ENCODE results near the gene VPREB3. TPM values are rescaled to one million over a fixed set of nuclear protein-coding genes. Genes with fewer than 3 reads are reported as not detected.

The VPREB3 gene
- total and polyA plus RNA-seq, 7 donors: 0.61 to 3.2 (median 0.85) TPM

DNA sequence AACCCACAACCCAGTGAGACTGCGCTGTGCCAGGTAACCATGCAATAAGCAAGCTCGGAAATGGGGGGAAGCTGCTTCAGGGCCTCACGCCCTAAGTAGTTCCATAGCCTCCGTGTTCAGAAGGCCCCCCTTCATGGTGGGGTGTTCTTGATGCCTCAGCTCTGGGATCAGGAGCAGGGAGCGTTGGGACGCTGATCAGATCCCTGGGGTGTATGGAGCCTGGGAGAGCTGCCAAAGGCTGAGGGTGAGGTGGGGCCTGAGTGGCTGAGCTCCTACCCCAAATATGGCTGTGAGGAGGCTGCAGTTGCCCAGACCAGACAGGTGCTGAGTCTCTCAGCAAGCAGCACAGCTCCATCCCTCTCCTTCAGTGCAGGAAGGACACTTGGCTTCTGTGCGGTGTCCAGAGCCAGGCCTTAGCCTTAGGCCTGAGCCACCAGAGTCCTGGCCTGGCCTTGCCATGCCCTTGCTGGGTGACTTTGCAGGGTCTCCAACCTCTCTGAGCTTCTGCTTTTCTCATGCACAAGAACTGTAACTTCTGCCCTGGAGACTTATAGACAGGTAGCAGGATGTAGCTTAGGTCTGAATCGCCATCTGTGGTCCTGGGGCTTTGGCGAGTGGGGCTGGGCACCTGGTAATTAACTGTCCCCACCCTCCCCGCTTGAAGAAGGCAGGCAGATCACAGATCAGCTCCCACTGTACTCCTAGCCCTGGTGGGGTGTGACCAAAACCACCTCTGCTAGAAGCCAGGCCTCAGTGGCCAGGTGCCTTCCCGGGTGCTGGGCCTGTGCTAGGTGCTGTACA, 23.8 kb upstream of the VPREB3 start:
- no peaks in the 10 kb centered on the region for H3K36me3 ChIP-seq (ENCODE audit: insufficient read depth in 1 of 2, low read depth in 1 of 2)
- no peak for DNase-seq
- peaks cover 6% of the 10 kb centered on the region for H3K4me1 ChIP-seq
- H3K9me3 ChIP-seq: no peaks in the 10 kb centered on the region
- H3K4me3 ChIP-seq: no peak overlapping the region
- no peak for ATAC-seq
- no peak overlapping the region for H3K27ac ChIP-seq
- no peaks in the 10 kb centered on the region for H3K27me3 ChIP-seq (ENCODE audit: insufficient read depth in 3 of 3, low read length in 2 of 3)
- intact Hi-C loops (cut with DNase I): no loop called here
- TF ChIP-seq, protein P1, sequence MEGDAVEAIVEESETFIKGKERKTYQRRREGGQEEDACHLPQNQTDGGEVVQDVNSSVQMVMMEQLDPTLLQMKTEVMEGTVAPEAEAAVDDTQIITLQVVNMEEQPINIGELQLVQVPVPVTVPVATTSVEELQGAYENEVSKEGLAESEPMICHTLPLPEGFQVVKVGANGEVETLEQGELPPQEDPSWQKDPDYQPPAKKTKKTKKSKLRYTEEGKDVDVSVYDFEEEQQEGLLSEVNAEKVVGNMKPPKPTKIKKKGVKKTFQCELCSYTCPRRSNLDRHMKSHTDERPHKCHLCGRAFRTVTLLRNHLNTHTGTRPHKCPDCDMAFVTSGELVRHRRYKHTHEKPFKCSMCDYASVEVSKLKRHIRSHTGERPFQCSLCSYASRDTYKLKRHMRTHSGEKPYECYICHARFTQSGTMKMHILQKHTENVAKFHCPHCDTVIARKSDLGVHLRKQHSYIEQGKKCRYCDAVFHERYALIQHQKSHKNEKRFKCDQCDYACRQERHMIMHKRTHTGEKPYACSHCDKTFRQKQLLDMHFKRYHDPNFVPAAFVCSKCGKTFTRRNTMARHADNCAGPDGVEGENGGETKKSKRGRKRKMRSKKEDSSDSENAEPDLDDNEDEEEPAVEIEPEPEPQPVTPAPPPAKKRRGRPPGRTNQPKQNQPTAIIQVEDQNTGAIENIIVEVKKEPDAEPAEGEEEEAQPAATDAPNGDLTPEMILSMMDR (IDR thresholded peaks at IDR 0.05): no peak
- WGBS, 3 donors: 79 to 82% (median 81%) methylated on average over 10 to 11 of the region's 11 CpGs

- no peaks in the 10 kb centered on the region for H3K27me3 ChIP-seq (ENCODE audit: insufficient read depth in 3 of 3, low read length in 2 of 3)
- TF ChIP-seq, protein P1 (IDR thresholded peaks at IDR 0.05): no peak
- H3K4me3 ChIP-seq: no peak overlapping the region
- WGBS, 3 donors: 80 to 90% (median 83%) methylated on average over 3 of the region's 3 CpGs
- no peaks in the 10 kb centered on the region for H3K36me3 ChIP-seq (ENCODE audit: insufficient read depth in 1 of 2, low read depth in 1 of 2)
- H3K4me1 ChIP-seq: peaks cover 10% of the 10 kb centered on the region
- H3K27ac ChIP-seq: no peak overlapping the region
- intact Hi-C loops (cut with DNase I): no loop called here
- ATAC-seq: no peak
- H3K9me3 ChIP-seq: no peaks in the 10 kb centered on the region
- no peak for DNase-seq
Measured at GRCh38 chr22:23775779-23776375, 21.7 kb upstream of the VPREB3 start.

DNA sequence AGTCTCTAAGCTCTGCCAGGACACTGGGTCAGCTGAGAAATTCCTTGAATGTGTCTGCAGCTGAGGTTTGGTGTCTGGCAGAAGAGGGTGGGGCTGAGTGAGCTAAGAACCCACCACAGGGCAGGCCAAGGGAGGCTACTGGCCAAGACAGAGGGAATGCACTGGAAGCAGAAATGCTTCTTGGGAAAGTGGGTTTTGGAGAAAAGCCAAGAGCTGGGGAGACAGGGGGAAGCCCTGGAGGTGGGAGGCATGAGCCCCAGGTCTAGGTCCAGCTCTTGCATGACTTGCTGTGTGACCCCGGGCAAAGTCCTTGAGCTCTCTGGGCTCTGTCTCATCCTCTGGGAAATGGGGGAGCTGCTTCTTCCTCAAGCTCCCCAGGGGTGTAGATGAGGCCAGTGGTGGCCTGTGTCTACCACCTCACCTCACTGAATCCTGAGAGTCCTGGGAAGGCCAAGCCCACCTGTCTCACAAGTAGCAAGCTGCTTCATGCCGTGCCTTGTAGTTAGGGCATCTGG, 20.8 kb upstream of the VPREB3 start:
- ATAC-seq: no peak
- Histone ChIP-seq H3K9me3 (no peaks in the 10 kb centered on the region), H3K36me3 (ENCODE audit: insufficient read depth in 1 of 2, low read depth in 1 of 2) (no peaks in the 10 kb centered on the region), H3K27me3 (ENCODE audit: insufficient read depth in 3 of 3, low read length in 2 of 3) (no peaks in the 10 kb centered on the region), H3K4me1 (peaks cover 10% of the 10 kb centered on the region), H3K4me3 (no peak overlapping the region), H3K27ac (no peak overlapping the region)
- intact Hi-C loops (cut with DNase I): no loop called here
- TF ChIP-seq, protein P1 (IDR thresholded peaks at IDR 0.05): no peak
- no peak for DNase-seq
- WGBS, 3 donors: 60 to 92% (median 74%) methylated on average over 2 of the region's 2 CpGs

- intact Hi-C loops (cut with DNase I): no loop called here
Measured at GRCh38 chr22:23774114-23774921, 20.1 kb upstream of the VPREB3 start.

More at GRCh38 chr22:23774114-23774921, 20.1 kb upstream of the VPREB3 start:
- H3K27me3 ChIP-seq (ENCODE audit: insufficient read depth in 3 of 3, low read length in 2 of 3): no peaks in the 10 kb centered on the region
- TF ChIP-seq, protein P1 (IDR thresholded peaks at IDR 0.05): no peak
- DNase-seq (no peak), ATAC-seq (no peak)
- H3K4me1 ChIP-seq: peaks cover 10% of the 10 kb centered on the region
- H3K36me3 ChIP-seq (ENCODE audit: insufficient read depth in 1 of 2, low read depth in 1 of 2): no peaks in the 10 kb centered on the region
- H3K4me3 ChIP-seq: no peak overlapping the region
- H3K9me3 ChIP-seq: no peaks in the 10 kb centered on the region
- WGBS, 3 donors: 80 to 82% (median 82%) methylated on average over 12 of the region's 12 CpGs
- no peak overlapping the region for H3K27ac ChIP-seq

Data from psoas muscle (tissue), 8 donors.